VCaP (cell line): Measurements from ENCODE around the gene CTLA4.

Experiments
- H3K27ac ChIP-seq: fragments of 450-650 bp; 2 replicates; pipeline ENCODE4 v1.5.1; 2017
- TF ChIP-seq, protein P1 (sequence below): fragments of 450-650 bp; conservative IDR thresholded peaks from 2 replicates; pipeline ENCODE4 v1.5.1; 2017; ENCODE audit warnings: mild to moderate bottlenecking, moderate library complexity

Gene CTLA4

DNA sequence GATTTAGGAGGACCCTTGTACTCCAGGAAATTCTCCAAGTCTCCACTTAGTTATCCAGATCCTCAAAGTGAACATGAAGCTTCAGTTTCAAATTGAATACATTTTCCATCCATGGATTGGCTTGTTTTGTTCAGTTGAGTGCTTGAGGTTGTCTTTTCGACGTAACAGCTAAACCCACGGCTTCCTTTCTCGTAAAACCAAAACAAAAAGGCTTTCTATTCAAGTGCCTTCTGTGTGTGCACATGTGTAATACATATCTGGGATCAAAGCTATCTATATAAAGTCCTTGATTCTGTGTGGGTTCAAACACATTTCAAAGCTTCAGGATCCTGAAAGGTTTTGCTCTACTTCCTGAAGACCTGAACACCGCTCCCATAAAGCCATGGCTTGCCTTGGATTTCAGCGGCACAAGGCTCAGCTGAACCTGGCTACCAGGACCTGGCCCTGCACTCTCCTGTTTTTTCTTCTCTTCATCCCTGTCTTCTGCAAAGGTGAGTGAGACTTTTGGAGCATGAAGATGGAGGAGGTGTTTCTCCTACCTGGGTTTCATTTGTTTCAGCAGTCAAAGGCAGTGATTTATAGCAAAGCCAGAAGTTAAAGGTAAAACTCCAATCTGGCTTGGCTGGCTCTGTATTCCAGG is at the start of gene CTLA4:
CTLA4 (plus strand) TSS at position 211 of the 640 bp plus-strand sequence; CDS start at position 383, 172 bp downstream.
- no peak within 1 kb of the TSS for H3K27ac ChIP-seq
- TF ChIP-seq, protein P1, sequence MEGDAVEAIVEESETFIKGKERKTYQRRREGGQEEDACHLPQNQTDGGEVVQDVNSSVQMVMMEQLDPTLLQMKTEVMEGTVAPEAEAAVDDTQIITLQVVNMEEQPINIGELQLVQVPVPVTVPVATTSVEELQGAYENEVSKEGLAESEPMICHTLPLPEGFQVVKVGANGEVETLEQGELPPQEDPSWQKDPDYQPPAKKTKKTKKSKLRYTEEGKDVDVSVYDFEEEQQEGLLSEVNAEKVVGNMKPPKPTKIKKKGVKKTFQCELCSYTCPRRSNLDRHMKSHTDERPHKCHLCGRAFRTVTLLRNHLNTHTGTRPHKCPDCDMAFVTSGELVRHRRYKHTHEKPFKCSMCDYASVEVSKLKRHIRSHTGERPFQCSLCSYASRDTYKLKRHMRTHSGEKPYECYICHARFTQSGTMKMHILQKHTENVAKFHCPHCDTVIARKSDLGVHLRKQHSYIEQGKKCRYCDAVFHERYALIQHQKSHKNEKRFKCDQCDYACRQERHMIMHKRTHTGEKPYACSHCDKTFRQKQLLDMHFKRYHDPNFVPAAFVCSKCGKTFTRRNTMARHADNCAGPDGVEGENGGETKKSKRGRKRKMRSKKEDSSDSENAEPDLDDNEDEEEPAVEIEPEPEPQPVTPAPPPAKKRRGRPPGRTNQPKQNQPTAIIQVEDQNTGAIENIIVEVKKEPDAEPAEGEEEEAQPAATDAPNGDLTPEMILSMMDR = no peak

DNA sequence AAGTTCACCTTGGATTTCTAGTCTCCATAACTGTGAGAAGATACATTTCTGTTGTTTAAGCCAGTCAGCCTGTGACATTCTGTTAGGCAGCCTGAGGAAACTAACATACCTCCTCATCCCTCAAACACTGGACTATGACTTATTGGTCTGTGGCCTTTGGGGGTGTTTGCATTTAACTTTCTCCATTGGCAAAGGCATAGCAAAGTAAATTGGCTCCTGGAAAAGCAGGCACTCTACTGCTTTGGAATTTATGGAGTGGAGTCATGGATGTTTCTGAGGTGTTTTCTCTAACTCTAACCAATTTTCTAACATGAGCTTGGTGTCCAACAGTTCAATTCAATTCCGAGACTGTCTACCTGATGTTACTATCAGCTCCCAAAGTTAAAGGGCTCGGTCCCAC is 48.9 kb upstream of the CTLA4 start:
- no peak overlapping the region for H3K27ac ChIP-seq
- TF ChIP-seq, protein P1 = no peak

DNA sequence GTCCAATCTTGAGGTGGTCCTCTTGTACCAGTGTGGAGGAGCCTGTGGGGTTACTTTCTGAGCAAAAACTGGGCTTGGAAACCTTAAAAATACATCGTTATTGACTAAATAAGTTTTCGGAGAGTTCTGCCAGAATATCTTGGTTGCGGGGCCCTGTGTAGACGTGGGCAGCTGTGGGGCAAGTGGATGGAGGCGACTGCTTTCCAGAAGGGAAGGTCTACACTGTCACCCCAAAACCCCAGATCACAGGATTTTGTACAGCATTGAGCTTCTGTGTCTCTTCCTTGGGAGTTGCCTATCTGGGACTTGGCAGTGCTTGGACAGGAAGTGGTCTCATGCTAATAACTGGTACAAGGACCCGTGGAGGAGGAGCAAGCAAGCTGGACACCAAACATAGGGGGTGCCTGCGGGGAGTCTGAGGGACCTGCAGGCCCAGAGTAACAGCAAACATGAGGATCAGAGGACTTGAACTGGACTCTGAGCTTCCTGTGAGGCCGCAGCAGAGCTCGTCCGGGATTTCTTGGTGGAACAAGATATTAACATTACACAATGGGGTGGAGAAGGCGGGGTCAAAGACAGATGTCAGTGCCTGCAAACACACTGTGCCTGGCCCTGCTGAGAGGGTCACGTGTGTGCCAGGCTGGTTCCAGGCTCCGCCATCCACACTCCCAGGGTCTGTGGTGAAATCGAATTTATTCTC is 48.0 kb upstream of the CTLA4 start:
- TF ChIP-seq, protein P1 = no peak
- H3K27ac ChIP-seq = no peak overlapping the region

DNA sequence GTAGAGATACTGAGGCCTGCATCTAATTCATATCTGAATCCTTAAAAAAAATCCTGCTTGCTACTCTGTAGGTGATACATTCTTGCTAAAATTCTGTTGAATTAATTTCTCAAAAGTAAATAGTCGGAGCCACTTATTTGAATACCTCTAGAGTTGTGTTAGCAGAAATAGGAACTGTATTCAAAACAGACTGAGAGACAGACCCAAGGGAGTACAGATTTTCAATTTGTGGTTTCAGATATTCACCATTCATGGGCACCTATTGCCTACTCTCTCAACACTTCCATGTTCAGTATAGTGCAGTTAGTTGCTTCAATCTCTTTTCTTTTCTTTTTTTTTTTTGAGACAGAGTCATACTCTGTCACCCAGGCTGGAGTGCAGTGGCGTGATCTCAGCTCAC is 46.6 kb upstream of the CTLA4 start:
- TF ChIP-seq, protein P1 = no peak
- no peak overlapping the region for H3K27ac ChIP-seq

DNA sequence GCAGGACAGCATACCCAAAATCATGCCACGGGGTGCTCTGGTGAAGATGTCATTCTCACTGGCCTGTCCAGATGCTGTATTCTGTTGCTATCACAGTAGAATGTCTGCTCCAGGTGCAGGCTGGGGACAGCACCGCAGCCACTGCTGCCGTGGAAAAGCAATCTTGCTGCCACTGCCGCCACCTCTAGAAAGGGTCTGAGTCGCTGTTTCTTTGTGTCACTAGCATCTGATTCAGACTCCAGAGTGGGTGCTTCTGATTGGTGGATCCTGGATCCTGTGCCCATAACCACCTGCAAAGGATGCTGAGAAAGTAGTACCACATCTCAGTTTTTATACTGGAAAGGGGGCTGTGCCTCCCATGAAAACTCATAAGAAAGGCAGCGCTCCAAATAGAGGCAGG is 45.3 kb upstream of the CTLA4 start:
- TF ChIP-seq, protein P1 = no peak
- H3K27ac ChIP-seq = no peak overlapping the region

DNA sequence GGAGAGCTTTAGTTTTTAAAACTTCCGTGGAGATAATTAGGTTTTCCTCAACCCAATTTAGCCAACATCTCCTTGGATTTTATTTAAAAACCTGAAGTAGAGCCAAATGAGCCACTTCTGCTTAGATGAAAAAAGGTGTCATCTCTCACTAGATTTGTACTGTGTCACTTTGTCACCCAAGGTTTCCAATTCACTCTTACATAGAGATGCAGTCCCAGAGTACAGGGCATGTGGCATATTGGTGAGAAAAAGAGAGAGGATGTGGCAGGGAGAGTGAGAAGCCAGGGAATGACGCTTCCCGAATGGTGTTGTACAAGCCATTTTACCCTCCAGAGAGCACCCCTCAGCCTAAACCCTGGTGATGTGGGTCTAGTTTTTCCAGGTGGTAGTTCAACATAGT is 44.4 kb upstream of the CTLA4 start:
- no peak overlapping the region for H3K27ac ChIP-seq
- TF ChIP-seq, protein P1 = no peak

DNA sequence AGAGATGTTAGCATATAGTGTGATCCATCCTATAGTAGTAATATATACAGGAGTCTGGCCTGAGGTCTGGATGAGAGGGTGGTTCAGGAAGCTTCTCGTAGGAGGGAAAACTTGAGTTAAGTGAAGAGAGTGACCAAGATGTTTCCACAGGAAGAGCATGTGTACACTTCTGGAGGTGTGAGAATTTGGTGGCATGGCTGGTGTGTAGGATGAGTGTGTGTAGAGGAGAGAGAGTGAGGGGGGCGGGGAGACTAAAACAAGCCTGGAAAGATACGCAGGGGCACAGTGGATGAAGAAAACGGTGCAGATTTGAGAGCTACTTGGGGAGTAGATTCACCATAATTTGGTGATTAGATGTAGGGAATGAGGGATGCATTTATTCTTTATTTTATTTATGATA is 43.5 kb upstream of the CTLA4 start:
- TF ChIP-seq, protein P1 = no peak
- H3K27ac ChIP-seq = no peak overlapping the region
